HG02571 (cell line): ENCODE data around the gene SCGB1A1.
"Not testable (repeated sequence)": the region's sequence is repeated elsewhere in the genome, so short reads cannot be mapped to it uniquely, and the experiment has no call there.

Source experiments
- ATAC-seq: cut with Tn5 transposase; IDR thresholded peaks from one replicate; pipeline ENCODE4 v1.9.1; 2021; ENCODE audit warnings: mild to moderate bottlenecking, moderate library complexity; ENCODE audit not compliant: unreplicated experiment

Gene SCGB1A1

DNA sequence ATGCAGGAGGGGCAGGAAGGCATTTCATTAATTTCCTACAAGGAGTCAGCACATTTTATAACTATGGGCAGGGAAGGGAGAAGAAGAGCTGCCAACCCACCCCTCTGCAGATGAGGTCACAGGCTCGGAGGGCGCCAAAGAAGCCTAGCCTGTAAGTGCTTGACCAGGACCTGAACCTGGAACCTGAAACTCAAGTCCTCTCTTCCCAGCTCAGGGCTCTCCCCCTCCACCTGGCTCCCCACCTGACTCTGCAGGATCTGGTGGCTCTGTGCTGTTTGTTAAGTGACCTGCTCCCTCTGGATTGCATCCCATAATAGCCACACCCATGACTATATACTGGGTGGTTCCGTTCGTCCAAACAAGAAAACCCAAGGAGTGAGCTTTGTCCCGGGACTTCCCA lies 27.3 kb downstream of the SCGB1A1 start:
- no peak for ATAC-seq

DNA sequence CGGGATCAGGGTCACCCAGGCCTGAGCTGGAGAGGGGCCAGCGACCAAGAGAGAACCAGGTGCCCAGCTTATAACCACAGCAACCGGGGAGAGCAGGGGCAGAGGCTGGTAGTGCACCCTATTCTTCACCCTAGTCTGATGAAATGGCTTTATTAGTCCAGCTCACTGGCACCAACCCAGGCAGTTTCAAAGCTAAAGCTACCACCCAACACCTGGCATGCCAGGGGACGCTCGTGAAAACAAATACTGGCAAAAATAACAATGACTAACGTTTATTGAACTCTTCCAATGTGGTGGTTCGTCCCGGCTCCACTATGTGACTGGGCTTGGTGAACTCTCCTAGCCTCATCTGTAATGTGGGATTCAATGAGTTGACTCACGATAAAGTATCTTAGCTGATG lies 30.6 kb downstream of the SCGB1A1 start:
- no peak for ATAC-seq

DNA sequence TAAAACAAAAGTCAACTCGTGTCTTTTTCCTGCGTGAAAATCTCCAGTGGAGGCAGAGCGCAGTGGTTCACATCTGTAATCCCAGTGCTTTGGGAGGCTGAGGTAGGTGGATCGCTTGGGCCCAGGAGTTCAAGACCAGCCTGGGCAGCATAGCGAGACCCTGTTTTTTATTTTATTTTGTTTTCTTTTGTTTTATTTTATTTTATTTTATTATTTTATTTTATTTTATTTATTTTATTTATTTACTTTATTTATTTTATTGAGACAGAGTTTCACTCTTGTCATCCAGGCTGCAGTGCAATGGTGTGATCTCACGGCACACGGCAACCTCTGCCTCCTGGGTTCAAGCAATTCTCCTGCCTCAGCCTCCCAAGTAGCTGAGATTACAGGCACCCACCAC lies 31.1 kb downstream of the SCGB1A1 start:
- ATAC-seq = not testable (repeated sequence)

DNA sequence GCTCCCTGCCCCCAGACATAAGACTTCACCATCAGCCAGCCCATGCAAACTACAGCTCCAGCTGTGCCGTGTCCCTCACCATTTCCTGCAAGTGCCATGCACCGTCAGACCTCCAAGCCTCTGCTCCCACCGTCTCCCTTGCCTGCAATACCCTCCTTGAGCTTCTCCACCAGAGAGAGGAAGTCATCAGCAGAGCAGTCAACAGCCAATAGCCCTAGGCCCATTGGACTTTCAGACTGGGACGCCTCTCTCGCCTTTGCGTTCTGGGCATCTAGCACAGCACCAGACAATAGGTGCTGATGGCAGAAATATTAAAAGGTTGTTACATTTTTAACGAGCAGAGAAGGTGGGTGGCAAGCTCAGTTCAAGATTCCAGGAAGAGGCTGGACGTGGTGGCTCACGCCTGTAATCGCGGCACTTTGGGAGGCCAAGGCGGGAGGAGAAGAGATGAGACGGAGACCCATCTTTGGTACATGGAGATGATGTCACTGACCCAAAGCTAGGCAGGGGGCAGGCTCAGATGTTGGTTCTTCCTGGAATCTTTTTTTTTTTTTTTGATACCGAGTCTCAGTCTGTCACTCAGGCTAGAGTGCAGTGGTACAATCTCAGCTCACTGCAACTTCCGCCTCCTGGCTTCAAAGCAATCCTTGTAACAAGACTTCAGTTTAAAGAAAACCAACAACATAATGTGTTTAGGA lies 31.9 kb downstream of the SCGB1A1 start:
- ATAC-seq = no peak

DNA sequence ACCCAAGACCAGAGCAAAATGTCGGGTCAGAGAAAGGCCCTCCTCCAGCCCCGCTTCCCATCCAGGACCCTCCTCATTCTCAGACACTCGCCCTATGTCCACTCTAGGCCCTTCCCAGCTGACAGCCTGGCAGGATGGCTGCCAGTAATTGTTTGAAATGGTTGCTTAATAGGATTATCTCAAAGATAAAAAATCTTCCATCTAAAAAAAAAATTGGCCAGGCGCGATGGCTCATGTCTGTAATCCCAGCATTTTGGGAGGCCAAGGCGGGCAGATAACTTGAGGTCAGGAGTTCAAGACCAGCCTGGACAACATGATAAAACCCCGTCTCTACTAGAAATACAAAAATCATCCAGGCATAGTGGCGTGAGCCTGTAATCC lies 32.4 kb downstream of the SCGB1A1 start:
- ATAC-seq = no peak

DNA sequence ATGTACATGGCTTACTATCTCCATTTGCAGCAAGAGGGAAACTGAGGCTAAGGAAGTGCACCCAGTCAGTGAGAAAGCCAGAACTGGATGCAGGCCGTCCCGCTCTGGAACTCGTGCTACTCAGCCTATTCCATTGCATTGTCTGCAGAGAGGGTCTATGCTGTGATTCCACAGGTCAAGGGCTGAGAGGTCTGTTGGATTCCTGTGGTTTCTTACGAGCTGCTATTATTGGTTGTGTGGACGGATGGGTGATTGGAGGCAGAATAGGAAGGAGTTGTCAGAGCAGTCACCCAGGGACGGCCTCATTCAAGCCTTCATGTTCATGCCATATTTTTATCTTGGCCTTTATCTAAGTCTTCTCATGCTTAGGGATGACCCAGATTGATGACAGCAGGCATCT lies 33.4 kb downstream of the SCGB1A1 start:
- no peak for ATAC-seq

DNA sequence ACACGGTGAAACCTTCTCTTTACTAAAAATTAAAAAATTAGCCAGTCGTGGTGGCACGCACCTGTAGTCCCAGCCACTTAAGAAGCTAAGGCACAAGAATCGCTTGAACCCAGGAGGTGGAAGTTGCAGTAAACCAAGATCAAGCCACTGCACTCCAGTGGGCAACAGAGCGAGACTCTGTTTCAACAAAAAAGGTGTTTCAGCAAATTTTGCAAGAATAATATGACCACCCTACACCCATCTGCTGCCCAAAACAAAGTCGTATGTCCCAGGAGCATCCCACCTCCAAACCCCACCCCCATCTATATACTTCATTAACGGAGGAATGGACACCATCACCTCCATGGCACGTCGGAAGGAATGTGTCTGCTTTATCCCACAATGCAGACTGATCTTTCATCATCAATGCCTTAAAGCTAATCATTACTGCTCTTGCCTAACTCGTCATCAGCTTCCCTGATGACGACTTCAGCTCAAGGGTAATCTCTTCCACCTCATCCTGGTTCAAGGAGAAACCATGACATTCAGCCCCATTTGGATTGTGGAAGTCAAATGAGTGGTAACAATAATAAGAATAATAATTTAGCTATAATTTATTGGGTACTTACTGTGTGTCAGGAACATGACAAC lies 34.1 kb downstream of the SCGB1A1 start:
- no peak for ATAC-seq

DNA sequence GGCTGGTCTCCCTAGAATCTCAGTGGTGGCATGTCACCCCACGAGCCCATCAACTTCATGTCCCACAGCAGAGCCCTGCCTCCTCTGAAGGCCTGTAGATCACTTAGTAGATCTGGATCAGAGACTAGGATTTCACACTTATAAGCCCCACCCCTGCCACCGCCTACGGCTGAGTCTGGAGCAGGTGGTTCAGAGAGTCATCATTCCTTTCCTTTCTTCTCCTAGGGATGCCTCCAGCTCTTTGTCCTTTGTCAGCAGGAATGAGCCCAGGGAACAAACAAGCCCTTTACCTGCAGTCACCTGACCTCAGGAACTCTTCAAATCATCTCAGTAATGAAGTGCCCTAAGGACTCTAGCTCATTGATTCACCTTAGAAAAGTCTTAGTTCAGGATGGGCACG lies 37.8 kb downstream of the SCGB1A1 start:
- no peak for ATAC-seq

DNA sequence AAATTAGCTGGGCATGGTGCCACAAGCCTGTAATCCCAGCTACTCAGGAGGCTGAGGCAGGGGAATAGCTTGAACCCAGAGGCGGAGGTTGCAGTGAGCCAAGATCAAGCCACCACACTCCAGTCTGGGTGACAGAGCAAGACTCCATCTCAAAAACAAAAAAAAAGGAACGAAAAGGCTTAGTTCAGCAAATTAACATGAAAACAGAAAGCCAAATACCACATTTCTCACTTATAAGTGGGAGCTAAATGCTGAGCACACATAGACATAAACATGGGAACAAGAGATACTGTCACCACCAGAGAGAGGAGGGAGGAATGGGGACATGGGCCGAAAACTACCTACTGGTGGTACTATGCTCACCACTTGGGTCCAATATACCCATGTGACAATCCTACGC lies 38.6 kb downstream of the SCGB1A1 start:
- no peak for ATAC-seq

DNA sequence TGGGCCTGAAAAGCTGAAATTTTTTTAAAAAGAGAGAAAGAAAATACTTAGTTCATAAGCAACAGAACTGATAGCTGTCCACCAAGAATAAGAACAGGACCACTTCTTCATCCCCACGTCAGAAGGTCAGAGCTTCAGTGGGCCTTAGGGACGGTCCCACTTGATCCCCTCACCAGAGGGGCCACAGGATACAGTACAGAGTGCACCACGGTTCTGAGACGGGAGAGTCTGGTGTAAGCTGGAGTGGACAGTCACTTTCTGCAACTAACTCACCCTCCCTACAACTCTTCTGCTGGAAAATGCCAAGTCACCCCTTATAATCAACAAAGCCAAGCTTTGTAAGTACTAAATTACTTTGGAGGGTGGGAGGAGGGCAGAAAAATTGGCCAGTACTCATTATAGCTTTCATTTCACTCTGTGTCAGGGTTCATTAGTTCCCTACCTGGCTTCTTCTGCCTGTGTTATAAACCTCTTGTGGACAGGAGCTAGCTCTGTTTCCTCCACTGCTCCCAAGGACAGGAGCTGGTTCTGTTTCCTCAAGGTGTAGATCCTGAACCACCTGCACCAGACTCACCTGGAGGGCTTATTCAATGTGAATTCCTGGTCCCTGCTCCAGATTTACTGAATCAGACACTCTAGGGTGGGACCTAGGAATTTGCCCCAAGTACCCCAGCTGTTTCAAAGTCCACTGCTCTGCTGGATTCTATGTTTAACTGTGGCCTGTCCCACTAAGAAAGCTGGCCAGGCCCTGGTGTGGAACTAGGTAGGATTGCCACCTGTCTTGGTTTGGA lies 39.6 kb downstream of the SCGB1A1 start:
- no peak for ATAC-seq

DNA sequence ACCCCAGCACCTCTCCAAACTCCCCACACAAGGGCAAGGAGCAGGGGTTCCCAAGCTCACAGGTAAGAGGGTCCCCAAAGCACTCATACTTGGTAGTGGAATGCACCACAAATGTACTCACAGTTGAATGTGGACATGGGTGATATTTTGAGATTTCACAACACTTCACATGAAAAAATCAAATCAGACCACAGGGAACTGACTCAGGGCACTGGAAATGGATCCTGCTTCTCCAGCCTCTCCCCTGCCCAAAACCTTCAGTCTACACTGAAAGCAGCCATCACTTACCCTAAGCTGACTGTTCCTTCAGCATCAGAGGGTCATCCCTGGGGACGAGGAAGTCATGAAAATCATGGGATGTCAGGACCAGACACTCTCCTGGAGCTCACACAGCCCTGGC lies 40.2 kb downstream of the SCGB1A1 start:
- no peak for ATAC-seq

DNA sequence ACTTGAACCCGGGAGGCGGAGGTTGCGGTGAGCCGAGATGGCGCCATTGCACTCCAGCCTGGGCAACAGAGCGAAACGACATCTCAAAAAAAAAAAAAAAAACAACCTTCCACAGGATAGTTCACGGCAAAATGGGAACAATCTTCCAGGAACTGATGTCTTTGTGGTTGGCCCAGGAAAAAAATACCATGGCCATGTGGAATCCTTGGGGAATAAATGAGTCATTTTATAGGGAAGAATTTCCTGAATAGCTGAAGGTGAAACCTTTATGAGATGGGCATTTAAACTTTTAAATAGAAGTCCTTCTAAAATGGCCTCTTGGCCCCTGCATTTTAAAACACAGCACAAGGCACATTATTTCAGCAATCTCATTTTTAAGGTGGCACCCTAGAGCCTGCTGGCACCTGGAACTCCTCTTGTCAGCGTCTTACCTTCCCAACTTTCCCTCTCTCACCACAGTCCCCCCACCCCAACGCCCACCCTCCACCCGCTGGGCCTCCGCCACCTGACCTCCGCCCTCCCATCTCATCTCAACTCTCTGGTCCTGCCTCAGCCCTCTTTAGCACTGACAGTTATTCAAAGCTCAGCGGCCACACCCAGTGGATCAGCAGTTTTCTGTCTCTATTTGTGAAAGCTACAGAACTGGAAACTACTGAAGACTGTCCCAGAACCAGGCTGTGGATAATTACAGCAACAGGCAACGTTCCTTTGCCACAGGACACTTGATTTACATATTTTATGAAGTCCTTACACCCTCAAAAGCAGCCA lies 43.1 kb downstream of the SCGB1A1 start:
- ATAC-seq = no peak

DNA sequence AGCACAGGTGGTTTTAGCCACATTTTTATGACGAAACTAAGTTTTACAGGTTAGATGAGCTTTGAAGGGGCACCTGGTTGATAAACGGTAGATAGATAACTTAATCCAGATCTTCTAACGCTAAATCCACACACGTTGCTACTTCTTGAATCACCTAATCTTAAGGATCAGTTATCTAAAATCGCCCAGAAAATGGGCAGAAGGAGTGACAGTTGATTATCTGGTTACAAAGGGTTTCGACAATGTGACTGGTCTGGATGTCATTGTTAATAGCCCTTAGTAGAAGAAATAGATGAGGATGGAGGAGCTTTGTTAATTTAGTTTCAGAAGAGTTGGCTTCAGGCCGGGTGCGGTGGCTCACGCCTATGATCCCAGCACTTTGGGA lies 43.7 kb downstream of the SCGB1A1 start:
- ATAC-seq = no peak

DNA sequence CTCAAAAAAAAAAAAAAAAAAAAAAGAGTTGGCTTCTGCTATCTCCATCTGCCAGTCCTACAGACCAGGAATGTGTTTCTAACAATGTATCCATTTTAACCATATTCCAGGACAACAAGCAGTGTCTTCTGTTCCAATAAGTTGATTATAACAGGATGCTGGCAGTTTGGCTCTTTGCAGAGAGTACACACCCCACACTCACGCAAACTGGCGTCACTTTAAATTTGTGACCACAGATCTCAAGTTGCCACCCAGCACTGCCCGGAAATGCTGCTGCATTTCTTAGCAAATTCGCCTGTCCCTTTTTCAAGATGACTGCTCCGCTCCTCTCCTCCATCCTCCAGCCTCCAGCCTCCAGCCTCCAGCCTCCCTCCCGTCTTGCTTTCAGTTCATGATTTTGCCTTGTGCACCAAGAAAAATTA lies 44.3 kb downstream of the SCGB1A1 start:
- ATAC-seq = no peak

DNA sequence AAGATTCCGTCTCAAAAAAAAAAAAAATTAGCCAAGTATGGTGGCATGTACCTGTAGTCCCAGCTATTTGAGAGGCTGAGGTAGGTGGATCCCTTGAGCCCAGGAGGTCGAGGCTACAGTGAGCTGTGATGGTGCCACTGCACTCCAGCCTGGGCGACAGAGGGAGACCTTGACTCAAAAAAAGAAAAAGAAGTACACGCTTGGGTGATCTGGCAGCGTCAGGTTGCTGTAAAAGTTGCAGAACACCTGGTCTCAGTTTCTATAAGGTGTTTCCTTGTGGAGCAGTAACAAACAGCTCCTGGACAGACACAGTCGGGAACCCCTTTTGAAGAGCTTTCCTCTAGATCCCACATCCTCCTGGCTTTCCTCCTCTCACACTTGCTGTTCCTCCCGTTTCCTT lies 45.8 kb downstream of the SCGB1A1 start:
- ATAC-seq = no peak

DNA sequence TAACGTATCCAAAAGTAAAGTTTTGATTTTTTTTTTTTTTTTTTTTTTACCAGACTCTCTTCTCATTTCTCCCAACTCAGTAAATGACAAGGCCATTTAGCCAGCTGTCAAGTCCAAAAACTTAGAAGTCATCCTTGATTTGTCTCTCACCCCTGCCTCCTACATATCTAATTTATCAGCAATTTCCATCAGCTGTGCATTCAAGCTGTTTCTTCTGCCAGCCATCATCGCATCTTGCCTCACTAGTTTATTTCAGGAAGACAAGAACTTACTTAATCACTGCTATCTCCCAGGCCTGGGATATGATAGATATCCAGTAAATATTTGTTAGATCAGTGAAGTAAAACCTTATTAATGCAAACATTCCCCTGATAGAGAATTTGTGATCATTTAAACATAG lies 47.6 kb downstream of the SCGB1A1 start:
- no peak for ATAC-seq

DNA sequence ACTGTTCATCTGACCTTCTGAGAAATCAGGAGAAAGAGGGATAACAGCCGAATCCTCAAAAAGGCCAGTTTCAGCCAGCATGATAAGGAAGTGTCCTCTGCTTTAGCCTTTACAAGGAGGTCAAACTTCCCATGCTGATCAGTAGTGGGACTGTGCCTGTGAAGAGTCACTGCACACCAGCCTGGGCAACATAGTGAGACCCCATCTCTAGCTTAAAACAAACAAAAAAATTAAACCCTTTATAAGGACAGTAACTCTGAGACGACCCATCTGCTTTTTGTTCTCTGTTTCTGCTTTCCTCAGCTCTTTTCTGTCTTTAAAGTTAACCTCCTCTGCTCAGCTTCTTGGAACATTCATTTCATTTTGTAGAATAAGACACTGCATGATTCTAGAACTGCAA lies 49.7 kb downstream of the SCGB1A1 start:
- ATAC-seq = no peak

DNA sequence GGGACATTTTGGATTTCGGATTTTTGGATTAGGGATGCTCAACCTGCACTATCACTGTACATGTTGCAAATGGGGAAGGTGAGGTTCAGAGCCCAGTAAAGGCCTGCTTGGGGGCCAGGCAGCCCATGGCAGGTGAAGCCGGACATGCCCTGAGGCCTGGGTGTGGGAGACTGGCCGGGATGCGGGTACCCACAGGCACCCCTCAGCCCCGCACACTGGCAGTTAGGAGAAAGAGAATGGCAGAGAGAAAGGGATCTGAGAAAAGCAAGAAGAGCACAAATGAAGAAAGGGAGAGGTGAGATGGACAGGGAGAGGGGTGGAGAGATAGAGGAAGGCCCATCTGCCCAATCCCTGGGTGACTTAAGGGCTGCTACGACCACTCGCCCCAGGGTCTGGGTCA lies 52.8 kb downstream of the SCGB1A1 start:
- no peak for ATAC-seq

DNA sequence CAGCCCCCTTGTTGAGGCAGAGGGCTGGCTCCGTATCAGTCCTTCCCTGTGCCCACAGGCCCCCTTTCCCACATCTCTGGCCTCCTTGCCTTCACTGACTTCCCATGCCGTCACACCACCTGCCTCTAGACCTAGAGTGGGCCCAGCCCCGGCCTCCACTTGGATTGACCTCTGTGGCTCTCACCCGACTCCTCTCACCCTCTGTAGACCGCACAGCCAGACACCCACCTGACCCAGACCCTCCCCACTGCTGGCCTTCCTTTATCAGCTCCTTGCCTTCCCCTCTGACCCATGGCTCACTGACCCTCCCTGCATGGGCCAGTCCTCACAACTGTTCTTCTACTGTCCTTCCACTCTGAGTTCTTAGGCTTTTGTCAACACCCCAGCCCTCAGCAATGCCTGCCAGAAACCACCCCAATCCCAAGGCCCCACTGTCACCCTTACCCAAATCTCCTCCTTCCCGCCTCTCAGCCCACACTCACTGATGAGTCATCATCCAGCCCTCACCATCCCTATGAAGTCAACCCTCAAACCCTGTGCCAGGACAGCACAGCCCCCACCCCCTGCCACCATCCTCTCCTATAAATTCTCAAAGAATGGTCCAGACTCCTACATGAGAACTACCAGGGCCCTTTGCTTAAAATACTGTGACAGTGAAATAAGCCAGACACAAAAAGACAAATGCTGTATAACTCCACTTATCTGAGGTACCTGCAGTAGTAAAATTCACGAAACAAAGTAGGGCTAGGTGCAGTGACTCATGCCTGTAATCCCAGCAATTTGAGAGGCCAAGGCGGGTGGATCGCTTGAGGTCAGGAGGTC lies 53.4 kb downstream of the SCGB1A1 start:
- no peak for ATAC-seq
